AG04449 (cell line): ENCODE measurements around the gene KCNA2.

Experiments used
- CTCF ChIA-PET: fragments of 350-600 bp; formaldehyde crosslinking; extraction: SDS; loops from one replicate; lab custom pipeline; 2021; ENCODE audit warnings: antibody characterized with exemption; lab: Yijun Ruan, JAX
- POLR2A ChIA-PET: fragments of 400-600, 350-600 bp; formaldehyde crosslinking; extraction: SDS; loops from one replicate; lab custom pipeline; 2020; ENCODE audit warnings: antibody characterized with exemption, inconsistent platforms; lab: Yijun Ruan, JAX
- DNase-seq: peaks from one replicate; pipeline ENCODE4 v3.0.0-alpha.2; 2010; ENCODE audit warnings: low read depth, low spot score
- H3K4me3 ChIP-seq: 2 replicates; pipeline ENCODE4 v1.5.1; 2011; ENCODE audit warnings: low read depth, mild to moderate bottlenecking, control low read depth, low read length
- TF ChIP-seq, protein P1 (sequence below): IDR thresholded peaks from one replicate; pipeline ENCODE4 v1.5.1; 2011; ENCODE audit warnings: mild to moderate bottlenecking, moderate library complexity, low read length, control low read depth, inconsistent platforms; ENCODE audit not compliant: insufficient read depth; ENCODE audit errors: missing control alignments

The KCNA2 gene

DNA sequence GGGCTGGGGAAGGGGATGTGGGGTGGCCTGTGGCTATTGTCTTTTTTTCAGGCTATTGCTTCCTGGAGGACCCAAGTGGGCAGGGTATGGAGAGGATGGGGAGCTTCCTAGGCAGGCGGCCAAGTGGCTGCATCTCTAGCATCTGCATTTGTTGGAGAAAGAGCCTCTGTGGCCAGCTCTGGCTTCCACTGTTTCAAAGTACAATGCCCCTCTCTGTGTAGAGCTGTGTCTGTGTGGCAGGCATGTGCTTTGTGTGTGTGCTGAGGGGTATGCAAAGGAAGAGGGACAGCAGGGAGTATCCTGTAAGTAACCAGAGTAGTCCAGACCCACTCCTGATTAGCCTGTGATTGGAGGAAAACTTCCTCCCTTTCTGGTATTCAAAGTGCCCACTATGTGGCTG lies 40.6 kb downstream of the KCNA2 start:
- ChIA-PET CTCF (no interaction called here), POLR2A (no interaction called here)
- TF ChIP-seq, protein P1, sequence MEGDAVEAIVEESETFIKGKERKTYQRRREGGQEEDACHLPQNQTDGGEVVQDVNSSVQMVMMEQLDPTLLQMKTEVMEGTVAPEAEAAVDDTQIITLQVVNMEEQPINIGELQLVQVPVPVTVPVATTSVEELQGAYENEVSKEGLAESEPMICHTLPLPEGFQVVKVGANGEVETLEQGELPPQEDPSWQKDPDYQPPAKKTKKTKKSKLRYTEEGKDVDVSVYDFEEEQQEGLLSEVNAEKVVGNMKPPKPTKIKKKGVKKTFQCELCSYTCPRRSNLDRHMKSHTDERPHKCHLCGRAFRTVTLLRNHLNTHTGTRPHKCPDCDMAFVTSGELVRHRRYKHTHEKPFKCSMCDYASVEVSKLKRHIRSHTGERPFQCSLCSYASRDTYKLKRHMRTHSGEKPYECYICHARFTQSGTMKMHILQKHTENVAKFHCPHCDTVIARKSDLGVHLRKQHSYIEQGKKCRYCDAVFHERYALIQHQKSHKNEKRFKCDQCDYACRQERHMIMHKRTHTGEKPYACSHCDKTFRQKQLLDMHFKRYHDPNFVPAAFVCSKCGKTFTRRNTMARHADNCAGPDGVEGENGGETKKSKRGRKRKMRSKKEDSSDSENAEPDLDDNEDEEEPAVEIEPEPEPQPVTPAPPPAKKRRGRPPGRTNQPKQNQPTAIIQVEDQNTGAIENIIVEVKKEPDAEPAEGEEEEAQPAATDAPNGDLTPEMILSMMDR: no peak
- H3K4me3 ChIP-seq: no peak overlapping the region
- DNase-seq: no peak

DNA sequence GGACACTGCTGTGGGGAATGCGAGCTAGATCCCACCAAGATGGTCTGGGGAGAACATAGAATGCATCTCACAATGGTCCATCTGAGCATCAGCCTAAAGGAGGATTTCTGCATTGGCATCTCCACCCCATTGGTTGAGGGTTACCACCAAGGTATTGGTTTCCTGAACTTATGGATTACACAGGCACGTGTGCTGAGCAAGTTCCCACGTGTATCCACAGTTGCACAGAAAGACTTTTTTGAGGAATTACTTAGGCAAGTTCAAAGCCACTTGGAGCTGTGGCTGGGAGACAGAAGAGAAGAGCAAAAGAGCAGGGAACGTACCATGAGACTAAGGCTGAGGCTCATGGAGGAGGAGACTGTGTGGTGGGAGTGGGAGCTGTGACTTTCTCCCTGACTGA lies 43.1 kb downstream of the KCNA2 start:
- TF ChIP-seq, protein P1: no peak
- no peak for DNase-seq
- ChIA-PET POLR2A (no interaction called here), CTCF (no interaction called here)
- H3K4me3 ChIP-seq: no peak overlapping the region

DNA sequence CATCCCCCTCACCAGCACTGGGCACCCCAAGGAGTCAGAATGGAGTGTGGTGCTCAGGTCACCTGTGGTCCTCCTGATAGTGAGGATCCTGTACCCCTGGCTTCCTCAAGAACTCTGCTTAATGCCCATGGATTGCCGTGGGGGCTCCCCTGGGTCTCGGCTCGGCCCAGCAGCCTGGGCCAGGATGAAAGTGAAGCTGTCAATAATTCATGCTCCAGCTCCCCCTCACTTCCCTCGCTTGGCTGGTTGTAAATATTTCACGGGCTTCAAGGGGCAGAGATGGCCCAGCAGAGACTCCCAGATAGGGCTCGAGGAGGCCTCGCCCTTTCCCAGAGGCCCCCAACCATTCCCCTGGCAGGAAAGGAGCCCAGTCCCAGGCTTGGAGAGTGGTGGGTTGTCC lies 44.6 kb downstream of the KCNA2 start:
- TF ChIP-seq, protein P1: no peak
- no peak overlapping the region for H3K4me3 ChIP-seq
- no peak for DNase-seq
- ChIA-PET POLR2A (no interaction called here), CTCF (no interaction called here)

DNA sequence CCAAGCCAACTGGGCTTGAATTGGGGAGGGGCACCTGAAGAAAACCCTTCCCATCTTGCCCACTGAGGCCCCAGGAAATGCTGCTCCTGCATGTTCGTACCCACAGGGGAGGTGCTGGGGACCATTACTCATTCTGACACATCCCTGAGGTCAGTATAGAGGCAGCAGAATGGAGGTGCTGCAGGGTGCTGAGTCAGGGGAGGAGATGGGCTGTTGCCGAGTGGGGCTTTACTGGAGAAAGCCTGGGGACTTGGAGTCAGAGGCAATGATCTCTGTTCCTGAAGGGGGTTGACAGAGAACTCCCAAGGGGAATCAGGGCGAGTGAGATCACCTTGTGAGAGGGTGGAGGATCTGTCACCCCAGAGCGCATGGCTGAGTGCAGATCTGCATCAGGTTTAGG lies 47.0 kb downstream of the KCNA2 start:
- DNase-seq: no peak
- TF ChIP-seq, protein P1: no peak
- CTCF ChIA-PET: no interaction called here
- no peak overlapping the region for H3K4me3 ChIP-seq
- POLR2A ChIA-PET: no interaction called here

DNA sequence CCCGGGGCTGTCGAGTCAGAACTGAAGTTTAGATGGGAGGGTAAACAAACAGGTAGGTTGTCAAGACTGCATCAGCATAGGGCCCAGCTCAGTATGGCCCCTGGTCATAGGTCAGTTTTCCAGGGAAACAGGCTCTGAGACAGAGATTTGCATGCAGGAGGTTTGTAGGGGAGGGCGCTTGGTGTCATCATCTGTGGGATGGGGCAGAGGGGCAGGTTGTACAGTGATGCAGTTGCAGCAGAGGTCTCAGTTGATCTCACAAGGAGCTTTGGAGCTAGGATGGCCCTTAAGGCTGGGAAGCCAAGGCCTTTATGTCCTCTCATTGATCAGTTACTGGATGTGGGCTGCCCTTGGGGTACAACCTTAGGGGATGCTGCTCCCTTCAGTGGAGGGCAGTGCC lies 48.7 kb downstream of the KCNA2 start:
- no peak for DNase-seq
- ChIA-PET POLR2A (no interaction called here), CTCF (no interaction called here)
- TF ChIP-seq, protein P1: no peak
- no peak overlapping the region for H3K4me3 ChIP-seq

DNA sequence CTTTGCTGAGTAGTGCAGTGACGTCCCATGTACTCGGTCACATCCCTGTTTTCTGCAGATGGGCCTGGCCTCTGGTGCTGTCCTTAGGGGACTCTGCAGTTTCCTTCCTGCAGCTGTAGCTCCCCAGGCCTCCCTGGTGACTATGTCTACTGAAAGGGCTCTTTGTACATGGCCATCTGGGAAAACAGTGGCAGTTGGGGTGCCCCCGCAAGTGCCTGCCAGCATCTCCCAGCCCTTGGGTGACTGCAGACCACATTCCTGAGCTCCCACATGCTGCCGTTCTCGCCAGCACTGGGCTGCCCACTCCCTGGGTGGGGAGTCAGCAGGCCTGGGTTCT lies 49.7 kb downstream of the KCNA2 start:
- no peak overlapping the region for H3K4me3 ChIP-seq
- DNase-seq: no peak
- TF ChIP-seq, protein P1: no peak
- CTCF ChIA-PET: interaction anchor here (1.4 kb wide), 1 partner anchor 31 kb away, joined by 5 read pairs; no protein-coding TSS in a partner anchor
- POLR2A ChIA-PET: no interaction called here
